ENCODE data around the gene GRM3.

Gene GRM3

DNA sequence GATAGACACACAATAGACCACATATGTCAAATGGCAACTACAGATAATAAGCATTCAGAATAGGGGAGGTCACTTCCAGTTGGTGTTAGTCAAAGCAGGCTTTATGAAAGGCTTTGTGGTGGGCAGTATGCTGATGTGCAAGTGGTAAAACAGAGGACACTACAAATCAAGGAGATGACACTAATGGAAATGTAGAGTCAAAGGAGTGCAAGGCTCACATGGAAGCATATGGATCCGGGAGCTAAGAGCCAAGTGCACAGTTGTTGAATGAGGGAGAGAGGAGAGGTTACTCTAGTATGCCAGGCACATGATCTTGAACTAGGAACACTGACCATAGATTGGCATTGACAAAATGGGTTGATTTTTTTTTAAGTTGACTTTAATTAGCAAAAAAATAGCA lies 62.7 kb downstream of the GRM3 start:
- no peak for FAIRE-seq

DNA sequence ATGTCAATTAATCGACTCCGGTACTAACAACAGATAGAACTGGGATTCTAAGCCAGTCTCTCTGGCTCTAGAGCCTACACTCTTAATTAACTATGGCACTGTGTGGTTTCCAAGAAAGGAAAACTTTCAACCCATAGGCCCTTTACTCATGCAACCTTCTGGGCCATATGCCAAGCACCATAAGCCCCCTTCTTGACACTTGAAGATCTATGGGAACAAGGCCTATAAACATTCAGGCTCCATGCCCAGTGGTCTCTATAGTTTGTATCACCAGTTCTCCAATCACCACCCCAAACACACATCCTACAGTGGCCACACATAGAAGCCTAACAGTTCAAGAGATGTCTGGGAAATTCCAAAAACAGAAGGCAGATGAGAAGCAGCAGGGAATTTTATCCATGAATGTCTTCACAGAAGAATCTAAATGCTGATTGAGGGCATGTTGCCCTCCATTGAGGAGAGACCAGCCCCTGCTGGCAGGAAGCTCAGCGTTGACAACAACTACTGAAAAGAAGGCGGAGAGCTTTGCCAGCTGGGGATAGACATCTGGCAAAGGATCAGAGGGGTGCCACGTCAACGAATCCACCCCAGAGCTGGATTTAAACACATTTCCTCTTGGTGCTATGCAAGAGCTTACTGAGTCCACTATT lies 64.4 kb downstream of the GRM3 start:
- no peak for FAIRE-seq

GRCh38 chr7:86720306-86720705 lies 76.6 kb downstream of the GRM3 start:
- no peak for FAIRE-seq

- FAIRE-seq = no peak
Observed at GRCh38 chr7:86733783-86734182, 90.1 kb downstream of the GRM3 start.

DNA sequence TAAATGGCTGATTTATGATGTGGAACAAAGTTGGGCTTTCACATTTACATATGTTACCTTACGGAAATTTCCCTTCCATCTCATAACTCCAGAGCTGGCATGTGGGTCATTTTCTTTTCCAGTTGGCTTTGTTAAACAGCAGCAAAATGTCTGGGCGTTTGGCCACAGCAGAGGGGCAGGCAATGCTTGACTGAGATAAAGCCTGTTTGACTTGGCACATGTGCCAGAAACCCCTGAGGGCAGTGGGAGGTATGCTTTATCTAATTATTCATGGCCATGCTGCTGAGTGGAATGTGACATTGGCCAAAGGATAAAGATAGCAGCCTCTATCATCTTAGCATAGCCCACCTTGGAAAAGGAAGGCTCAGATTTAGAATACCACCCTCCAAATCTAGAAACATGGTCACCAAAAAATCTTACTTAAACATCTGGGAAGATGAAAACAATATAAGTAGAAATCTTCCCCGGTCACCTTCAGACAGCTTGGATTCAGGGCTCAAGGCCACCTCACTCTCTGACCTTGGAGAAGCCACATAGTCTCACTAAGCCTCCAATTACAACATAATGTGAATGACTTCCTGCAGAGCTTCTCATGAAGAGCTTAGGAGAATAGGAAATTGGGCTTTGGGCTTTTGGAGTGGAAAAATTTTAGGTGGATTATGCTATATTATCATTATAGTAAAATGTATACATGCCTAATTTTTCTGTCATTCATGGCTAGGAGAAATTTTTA lies 101.5 kb downstream of the GRM3 start:
- no peak for FAIRE-seq

DNA sequence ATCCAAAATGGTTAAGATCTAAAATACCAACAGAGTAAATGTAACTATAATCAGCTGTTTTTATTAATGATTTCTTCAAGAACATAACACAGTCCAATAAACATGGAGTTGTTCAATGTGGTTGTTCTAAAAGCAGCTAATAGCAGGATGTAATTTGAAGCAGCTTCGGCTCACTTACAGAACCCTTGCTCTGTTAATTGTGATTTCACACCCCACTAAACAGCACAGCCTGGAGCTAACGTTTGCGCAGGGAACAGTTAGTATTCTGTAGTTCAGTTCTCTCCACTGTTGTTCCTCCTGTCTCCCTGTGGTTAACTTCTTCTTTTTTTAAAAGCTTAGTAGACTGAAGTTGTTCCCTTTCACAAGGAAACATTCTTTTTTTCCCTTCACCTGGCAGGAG lies 104.0 kb downstream of the GRM3 start:
- no peak for FAIRE-seq

DNA sequence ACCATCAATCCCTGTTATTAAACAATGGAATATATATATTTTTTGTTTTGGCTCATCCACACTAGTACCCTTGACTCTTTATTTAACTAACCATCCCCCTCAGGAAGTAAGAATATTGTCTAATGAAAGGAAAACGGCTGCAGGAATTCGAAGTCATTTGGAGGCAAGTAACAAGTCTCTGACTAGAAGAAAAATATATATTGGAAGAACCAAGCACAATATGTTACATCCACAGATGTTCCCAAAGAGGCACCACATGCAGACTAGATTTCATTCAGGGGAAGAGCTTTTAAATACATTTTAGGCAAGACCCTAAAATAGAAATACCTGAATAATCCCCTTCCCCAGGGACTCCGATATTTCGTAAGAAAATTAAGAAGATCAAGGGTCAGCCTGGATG lies 104.5 kb downstream of the GRM3 start:
- no peak for FAIRE-seq

DNA sequence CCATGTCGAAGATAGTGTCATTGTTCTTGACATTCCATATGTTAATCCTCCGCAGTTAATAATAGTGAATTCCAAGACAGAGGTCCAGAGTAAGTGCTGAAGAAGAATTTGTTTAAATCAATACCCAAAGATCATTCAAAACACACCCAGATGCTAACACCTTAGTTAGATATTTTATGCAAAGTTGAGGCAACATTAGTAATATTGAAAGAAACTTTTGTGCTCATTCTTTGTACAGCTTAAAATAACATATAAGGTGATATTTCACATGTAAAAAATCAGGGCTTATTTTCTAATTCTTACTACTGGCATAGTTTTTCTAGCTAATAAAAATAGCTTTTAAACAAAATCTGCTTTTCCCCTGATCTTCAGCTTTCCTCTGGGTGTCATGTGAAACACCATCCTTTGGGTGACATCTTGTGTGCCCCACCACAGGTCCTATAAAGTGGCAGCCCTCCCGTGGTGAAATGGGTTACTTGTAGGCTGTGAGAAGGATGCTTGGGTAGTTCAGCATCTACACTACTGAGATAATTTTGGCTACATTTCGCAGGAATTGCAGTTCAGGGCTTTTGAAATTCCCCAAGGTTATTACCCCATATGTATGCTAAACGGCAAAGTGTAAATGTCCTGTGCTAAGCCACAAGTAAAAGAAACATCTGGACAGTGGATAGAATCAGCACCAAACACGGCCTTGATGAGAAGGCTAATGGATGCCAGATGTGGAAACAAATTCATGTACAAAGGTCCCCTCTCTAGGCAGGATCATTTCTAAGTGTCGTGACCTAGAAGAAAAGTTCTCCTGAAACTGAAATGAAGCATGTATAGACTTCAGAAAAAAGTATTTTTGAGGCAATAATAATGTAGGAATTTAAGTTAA lies 105.4 kb downstream of the GRM3 start:
- FAIRE-seq = no peak

GRCh38 chr7:86749741-86750665 lies 106.3 kb downstream of the GRM3 start:
- FAIRE-seq = no peak

GRCh38 chr7:86760236-86760635 lies 116.5 kb downstream of the GRM3 start:
- FAIRE-seq = no peak

DNA sequence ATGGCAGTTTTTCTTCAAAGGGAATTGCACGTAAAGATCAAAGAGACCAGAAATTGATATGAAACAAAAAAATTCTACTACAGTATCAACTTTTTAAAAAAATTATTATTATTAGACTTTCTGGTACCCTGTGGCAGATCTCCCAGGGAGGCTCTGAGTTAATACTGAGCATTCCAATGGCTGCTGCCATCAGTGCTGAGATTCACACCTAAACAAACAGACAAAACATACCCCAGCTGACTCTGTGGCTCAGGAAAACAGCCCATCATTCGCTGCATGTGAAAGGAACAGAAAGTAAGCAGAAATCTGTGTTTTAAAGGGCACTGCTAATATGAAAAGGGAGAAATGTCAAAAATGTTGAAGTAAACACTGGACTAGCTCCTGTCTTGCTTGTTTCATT lies 118.4 kb downstream of the GRM3 start:
- FAIRE-seq = no peak

- FAIRE-seq = no peak
Observed at GRCh38 chr7:86765931-86766330, 122.2 kb downstream of the GRM3 start.

DNA sequence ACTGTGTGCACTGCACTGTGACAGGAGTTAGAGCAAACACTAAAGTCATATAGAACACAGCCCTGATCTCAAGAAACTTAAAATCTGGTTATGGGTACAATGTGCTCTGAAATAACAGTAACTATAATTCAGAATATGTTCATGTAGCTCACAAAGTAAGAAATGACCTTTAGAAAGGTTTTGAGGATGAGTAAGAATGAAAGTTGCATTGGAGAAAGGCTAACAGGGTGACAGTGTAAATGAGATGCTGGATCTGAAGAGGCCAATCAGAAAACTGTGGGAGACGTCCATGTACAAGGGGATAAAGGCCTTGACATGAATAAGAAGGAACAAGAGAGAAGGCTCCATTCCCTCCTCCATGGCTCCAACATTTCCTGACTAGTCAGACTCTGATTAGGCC lies 124.7 kb downstream of the GRM3 start:
- FAIRE-seq = no peak

GRCh38 chr7:86768967-86769760 lies 125.5 kb downstream of the GRM3 start:
- no peak for FAIRE-seq

DNA sequence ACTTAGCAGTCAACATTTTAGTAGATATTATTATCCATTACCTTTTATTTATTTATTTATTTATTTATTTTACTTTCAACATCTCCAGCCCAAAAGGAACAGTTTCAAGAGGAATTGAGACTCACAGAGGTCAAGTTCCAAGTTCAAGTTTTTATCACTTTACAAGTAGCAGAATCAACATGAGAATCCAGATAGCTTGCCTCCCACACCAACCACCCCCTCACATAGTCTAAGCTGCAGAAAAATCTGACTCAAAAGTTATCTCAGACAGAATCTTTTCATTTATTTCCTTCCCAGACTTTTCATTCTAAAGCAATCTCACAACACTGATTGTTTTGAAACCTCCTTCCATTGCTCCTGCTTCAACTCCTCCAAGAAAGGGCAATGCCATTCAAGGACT lies 129.6 kb downstream of the GRM3 start:
- no peak for FAIRE-seq

DNA sequence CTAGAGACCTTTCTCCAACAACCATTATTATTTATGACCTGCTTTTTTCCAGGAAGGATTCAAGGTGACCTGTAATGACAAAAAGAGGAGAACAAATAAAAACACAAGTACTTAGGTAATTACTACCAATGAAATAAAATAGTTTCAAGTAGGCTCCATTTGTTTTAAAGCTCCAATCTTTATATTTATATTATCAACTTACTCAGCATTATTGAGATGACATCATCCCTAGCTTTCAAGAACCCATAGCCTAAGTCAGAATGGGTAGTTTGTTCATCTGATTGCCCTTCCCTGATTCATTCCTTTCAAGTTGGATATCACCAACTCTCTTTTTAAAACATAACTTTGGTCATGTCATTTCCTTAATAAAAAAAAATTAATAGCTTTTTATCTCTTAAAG lies 131.5 kb downstream of the GRM3 start:
- FAIRE-seq = no peak

DNA sequence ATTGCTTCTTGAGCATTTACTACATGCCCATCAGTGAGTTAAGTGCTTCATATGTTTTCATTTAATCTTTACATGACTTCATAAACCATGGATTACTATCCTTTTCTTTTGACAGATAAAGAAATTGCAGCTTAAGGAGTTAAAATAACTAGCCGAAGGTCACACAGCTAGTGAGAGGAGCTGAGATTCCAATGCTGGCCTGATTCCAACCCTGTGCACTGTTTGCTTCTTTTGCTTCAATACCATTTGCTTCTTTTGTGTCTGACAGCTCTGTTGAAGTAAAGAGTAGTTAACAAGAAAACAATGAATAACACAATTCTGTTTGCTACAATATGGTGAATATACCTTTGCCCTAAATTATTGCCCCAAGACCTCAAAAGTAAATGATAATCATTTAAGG lies 132.4 kb downstream of the GRM3 start:
- FAIRE-seq = no peak

GRCh38 chr7:86778271-86778670 lies 134.6 kb downstream of the GRM3 start:
- FAIRE-seq = no peak

GRCh38 chr7:86784765-86785164 lies 141.1 kb downstream of the GRM3 start:
- FAIRE-seq = no peak

GRCh38 chr7:86785641-86786040 lies 141.9 kb downstream of the GRM3 start:
- no peak for FAIRE-seq

DNA sequence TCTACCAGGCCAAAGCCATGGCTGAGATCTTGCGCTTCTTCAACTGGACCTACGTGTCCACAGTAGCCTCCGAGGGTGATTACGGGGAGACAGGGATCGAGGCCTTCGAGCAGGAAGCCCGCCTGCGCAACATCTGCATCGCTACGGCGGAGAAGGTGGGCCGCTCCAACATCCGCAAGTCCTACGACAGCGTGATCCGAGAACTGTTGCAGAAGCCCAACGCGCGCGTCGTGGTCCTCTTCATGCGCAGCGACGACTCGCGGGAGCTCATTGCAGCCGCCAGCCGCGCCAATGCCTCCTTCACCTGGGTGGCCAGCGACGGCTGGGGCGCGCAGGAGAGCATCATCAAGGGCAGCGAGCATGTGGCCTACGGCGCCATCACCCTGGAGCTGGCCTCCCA lies 142.7 kb downstream of the GRM3 start:
- FAIRE-seq = no peak

DNA sequence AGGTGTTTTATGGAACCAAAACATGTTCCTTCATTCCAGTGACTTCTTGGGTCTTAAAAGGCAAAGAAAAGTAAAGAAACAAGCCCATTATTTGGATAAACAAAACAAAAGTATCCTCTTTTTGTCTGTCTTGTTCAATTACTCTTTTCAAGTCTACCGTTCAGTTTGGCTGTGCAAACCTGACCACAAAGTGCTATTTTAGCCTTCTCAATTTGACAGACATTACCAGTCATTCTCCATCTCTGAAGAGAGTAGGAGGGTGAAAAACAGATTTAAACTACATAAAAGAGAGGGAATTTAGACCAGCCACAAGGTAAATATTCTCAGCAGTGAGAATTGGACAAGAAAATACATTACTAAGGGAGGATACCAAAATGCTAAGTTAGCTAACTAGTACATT lies 145.2 kb downstream of the GRM3 start:
- no peak for FAIRE-seq

All from TTC549 (cell line).